Measurements from ENCODE around the gene TENM4.
"Not testable (repeated sequence)": the region's sequence is repeated elsewhere in the genome, so short reads cannot be mapped to it uniquely, and the experiment has no call there.

DNA sequence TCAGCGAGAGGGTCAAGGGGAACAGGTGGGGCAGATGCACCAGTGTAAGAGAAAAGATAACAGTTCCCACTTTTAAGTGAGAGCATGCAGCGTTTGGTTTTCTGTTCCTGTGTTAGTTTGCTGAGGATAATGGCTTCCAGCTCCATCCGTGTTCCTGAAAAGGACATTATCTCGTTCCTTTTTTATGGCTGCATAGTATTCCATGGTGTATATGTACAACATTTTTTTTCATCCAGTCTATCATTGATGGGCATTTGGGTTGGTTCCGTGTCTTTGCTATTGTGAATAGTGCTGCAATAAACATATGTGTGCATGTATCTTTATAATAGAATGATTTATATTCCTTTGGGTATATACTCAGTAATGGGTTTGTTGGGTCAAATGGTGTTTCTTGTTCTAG lies 218.7 kb downstream of the TENM4 start:
- TF ChIP-seq, protein P1, sequence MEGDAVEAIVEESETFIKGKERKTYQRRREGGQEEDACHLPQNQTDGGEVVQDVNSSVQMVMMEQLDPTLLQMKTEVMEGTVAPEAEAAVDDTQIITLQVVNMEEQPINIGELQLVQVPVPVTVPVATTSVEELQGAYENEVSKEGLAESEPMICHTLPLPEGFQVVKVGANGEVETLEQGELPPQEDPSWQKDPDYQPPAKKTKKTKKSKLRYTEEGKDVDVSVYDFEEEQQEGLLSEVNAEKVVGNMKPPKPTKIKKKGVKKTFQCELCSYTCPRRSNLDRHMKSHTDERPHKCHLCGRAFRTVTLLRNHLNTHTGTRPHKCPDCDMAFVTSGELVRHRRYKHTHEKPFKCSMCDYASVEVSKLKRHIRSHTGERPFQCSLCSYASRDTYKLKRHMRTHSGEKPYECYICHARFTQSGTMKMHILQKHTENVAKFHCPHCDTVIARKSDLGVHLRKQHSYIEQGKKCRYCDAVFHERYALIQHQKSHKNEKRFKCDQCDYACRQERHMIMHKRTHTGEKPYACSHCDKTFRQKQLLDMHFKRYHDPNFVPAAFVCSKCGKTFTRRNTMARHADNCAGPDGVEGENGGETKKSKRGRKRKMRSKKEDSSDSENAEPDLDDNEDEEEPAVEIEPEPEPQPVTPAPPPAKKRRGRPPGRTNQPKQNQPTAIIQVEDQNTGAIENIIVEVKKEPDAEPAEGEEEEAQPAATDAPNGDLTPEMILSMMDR (IDR thresholded peaks at IDR 0.05; ENCODE audit: control extremely low read depth in 1 of 3, insufficient read depth in 1 of 3, low read depth in 1 of 3, low read length in 3 of 3) = not testable (repeated sequence)
- not testable (repeated sequence) for TF ChIP-seq EZH2 (IDR thresholded peaks at IDR 0.05; ENCODE audit: low read depth, low read length, severe bottlenecking); SUZ12 (IDR thresholded peaks at IDR 0.05; ENCODE audit: low read length); SIN3A (conservative IDR thresholded peaks at IDR 0.05 in 1 of 2, IDR thresholded peaks at IDR 0.05 in 1 of 2; ENCODE audit: low read depth in 1 of 2, low read length in 2 of 2)
